ENCODE measurements around the gene OAT. TPM values are rescaled to one million over a fixed set of nuclear protein-coding genes. Genes with fewer than 3 reads are reported as not detected.
A peak's percentile ranks its signal among the peaks of the same experiment; 100 is the strongest.

The OAT gene
- total and polyA plus RNA-seq, 2 donors from 2014 or later, result 44.1 to 76.6 TPM

DNA sequence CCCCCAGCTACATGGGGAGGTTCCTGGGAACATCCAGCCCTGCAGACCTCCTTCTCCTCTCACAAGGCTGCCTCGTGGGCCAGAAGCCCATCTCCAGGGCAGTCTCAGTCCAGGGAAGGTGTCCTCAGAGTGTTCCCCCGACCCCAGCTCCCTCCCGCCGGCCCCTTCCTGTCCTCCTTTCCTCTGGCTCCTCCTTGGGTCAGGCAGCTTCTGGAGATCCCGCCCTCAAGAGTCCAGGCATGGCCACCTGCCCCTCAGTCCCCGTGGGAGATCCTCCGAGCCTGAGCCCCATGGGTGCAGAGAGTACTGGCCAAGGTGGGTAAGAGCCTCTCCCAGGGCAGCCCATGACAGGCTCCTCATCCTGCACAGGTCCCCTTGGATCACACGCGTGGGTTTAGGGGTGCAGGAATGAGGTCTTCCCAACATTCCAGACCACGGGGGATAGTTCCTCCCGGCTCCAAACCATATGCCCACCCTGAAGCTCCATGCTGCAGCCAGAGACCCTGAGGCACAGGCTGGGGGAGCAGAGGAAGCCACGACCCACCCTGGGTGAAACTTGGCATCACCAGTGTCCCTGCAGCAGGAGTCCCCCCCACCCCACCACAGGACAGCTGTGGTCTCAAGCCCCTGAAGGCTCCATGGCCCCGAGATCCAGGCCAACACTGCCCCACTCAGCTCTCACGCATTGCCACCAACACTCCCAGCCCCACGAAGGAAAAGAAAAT is 65.5 kb downstream of the OAT start:
- no peak overlapping the region for H3K9ac ChIP-seq (ENCODE audit: low read length in 3 of 3)
- H3K36me3 ChIP-seq (ENCODE audit: control insufficient read depth in 2 of 3, insufficient read depth in 3 of 3, low read length in 3 of 3), result no peaks in the 10 kb centered on the region
- TF ChIP-seq, protein P1, sequence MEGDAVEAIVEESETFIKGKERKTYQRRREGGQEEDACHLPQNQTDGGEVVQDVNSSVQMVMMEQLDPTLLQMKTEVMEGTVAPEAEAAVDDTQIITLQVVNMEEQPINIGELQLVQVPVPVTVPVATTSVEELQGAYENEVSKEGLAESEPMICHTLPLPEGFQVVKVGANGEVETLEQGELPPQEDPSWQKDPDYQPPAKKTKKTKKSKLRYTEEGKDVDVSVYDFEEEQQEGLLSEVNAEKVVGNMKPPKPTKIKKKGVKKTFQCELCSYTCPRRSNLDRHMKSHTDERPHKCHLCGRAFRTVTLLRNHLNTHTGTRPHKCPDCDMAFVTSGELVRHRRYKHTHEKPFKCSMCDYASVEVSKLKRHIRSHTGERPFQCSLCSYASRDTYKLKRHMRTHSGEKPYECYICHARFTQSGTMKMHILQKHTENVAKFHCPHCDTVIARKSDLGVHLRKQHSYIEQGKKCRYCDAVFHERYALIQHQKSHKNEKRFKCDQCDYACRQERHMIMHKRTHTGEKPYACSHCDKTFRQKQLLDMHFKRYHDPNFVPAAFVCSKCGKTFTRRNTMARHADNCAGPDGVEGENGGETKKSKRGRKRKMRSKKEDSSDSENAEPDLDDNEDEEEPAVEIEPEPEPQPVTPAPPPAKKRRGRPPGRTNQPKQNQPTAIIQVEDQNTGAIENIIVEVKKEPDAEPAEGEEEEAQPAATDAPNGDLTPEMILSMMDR (IDR thresholded peaks at IDR 0.05; ENCODE audit: borderline replicate concordance, extremely low read depth, insufficient read depth), result no peak
- no peaks in the 10 kb centered on the region for H3K27me3 ChIP-seq (ENCODE audit: control insufficient read depth, insufficient read depth, low read length)
- H3K9me3 ChIP-seq (ENCODE audit: control insufficient read depth in 2 of 3, insufficient read depth in 1 of 3, low read length in 3 of 3), result no peaks in the 10 kb centered on the region
- H3K4me1 ChIP-seq (ENCODE audit: control insufficient read depth in 2 of 3, insufficient read depth in 2 of 3, low read depth in 1 of 3, low read length in 3 of 3), result no peaks in the 10 kb centered on the region
- peak in 1 of 5 donors; percentile 39 for DNase-seq
- intact Hi-C loops (cut with DNase I), result no loop called here
- FAIRE-seq, result no peak
- no peak overlapping the region for H3K27ac ChIP-seq (ENCODE audit: low read depth in 2 of 2, low read length in 2 of 2)
- no peak overlapping the region for H3K4me3 ChIP-seq (ENCODE audit: low read length in 3 of 3)

DNA sequence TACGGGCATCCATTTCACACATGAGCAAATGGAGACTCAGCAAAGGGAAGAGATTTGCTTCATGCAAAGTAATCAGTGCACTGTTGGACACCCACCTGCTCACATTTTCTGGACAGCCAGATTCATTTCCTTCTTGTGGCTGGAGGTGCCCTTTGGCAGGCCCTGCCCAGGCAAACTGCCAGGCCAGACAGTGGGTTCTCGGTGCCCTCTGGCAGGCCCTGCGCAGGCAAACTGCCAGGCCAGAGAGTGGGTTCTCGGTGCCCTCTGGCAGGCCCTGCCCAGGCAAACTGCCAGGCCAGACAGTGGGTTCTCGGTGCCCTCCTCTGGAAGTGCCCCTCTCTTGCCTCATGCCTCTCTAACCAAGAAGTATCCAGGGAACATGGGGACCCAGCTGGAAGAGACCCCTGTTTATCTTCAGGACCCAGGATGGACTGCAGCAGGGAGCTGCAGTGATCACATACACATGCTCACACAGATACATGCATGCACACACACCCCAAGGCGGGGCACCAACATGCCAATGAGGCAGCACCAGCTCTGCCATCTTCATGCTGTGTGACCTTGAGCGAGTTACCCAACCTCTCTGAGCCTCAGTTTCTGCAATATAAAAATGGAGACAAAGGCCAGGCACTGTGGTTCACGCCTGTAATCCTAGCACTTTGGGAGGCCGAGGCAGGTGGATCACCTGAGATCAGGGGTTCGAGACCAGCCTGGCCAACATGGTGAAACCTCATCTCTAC is 67.1 kb downstream of the OAT start:
- Histone ChIP-seq H3K9ac (ENCODE audit: low read length in 3 of 3) (no peak overlapping the region), H3K4me3 (ENCODE audit: low read length in 3 of 3) (no peak overlapping the region), H3K27ac (ENCODE audit: low read depth in 2 of 2, low read length in 2 of 2) (no peak overlapping the region), H3K36me3 (ENCODE audit: control insufficient read depth in 2 of 3, insufficient read depth in 3 of 3, low read length in 3 of 3) (no peaks in the 10 kb centered on the region), H3K27me3 (ENCODE audit: control insufficient read depth, insufficient read depth, low read length) (no peaks in the 10 kb centered on the region), H3K9me3 (ENCODE audit: control insufficient read depth in 2 of 3, insufficient read depth in 1 of 3, low read length in 3 of 3) (no peaks in the 10 kb centered on the region), H3K4me1 (ENCODE audit: control insufficient read depth in 2 of 3, insufficient read depth in 2 of 3, low read depth in 1 of 3, low read length in 3 of 3) (no peaks in the 10 kb centered on the region)
- TF ChIP-seq, protein P1 (IDR thresholded peaks at IDR 0.05; ENCODE audit: borderline replicate concordance, extremely low read depth, insufficient read depth), result no peak
- DNase-seq (no peak), FAIRE-seq (no peak)
- intact Hi-C loops (cut with DNase I), result no loop called here

GRCh38 chr10:124350806-124351205 is 67.9 kb downstream of the OAT start:
- no peaks in the 10 kb centered on the region for H3K9me3 ChIP-seq (ENCODE audit: control insufficient read depth in 2 of 3, insufficient read depth in 1 of 3, low read length in 3 of 3)
- no peaks in the 10 kb centered on the region for H3K27me3 ChIP-seq (ENCODE audit: control insufficient read depth, insufficient read depth, low read length)
- H3K9ac ChIP-seq (ENCODE audit: low read length in 3 of 3), result no peak overlapping the region
- DNase-seq, result no peak
- no peaks in the 10 kb centered on the region for H3K36me3 ChIP-seq (ENCODE audit: control insufficient read depth in 2 of 3, insufficient read depth in 3 of 3, low read length in 3 of 3)
- intact Hi-C loops (cut with DNase I), result no loop called here
- FAIRE-seq, result no peak
- no peak overlapping the region for H3K4me3 ChIP-seq (ENCODE audit: low read length in 3 of 3)
- no peaks in the 10 kb centered on the region for H3K4me1 ChIP-seq (ENCODE audit: control insufficient read depth in 2 of 3, insufficient read depth in 2 of 3, low read depth in 1 of 3, low read length in 3 of 3)
- H3K27ac ChIP-seq (ENCODE audit: low read depth in 2 of 2, low read length in 2 of 2), result no peak overlapping the region
- TF ChIP-seq, protein P1 (IDR thresholded peaks at IDR 0.05; ENCODE audit: borderline replicate concordance, extremely low read depth, insufficient read depth), result no peak

Measured in kidney (tissue), 14 donors.